ENCODE measurements around the gene HORMAD2. TPM values are rescaled to one million over a fixed set of nuclear protein-coding genes. Genes with fewer than 3 reads are reported as not detected.

Gene HORMAD2
- total RNA-seq, 4 donors from 2014 or later, result not detected

- peaks cover 34% of the 10 kb centered on the region for H3K27me3 ChIP-seq
- H3K36me3 ChIP-seq, result no peaks in the 10 kb centered on the region
- no peak for TF ChIP-seq POLR2A (IDR thresholded peaks at IDR 0.05)
- TF ChIP-seq EP300 (IDR thresholded peaks at IDR 0.05), result no peak
- TF ChIP-seq CTCF (IDR thresholded peaks at IDR 0.05), result no peak
- TF ChIP-seq POLR2AphosphoS5 (IDR thresholded peaks at IDR 0.05), result no peak
- peaks cover 0 to 7% (median 0%) of the 10 kb centered on the region in 3 donors for H3K9me3 ChIP-seq
- peaks cover 0 to 2% (median 0%) of the 10 kb centered on the region in 3 donors for H3K4me1 ChIP-seq
- ATAC-seq, result no peak
- H3K4me3 ChIP-seq, result no peak overlapping the region
- no peak overlapping the region for H3K27ac ChIP-seq
- WGBS, 2 donors (ENCODE audit: low coverage in 1 of 2), result 73 to 83% methylated on average over 3 of the region's 3 CpGs
Measured at GRCh38 chr22:30074994-30075393, 5.3 kb upstream of the HORMAD2 start.

GRCh38 chr22:30077279-30077880 is 2.9 kb upstream of the HORMAD2 start:
- Histone ChIP-seq H3K4me1 (peaks cover 0 to 6% (median 0%) of the 10 kb centered on the region in 3 donors), H3K9me3 (peaks cover 0 to 2% (median 0%) of the 10 kb centered on the region in 3 donors), H3K27ac (no peak overlapping the region), H3K36me3 (no peaks in the 10 kb centered on the region), H3K4me3 (no peak overlapping the region), H3K27me3 (peaks cover 44% of the 10 kb centered on the region)
- 75 to 84% methylated on average over 3 of the region's 3 CpGs for WGBS, 2 donors (ENCODE audit: low coverage in 1 of 2)
- TF ChIP-seq EP300 (IDR thresholded peaks at IDR 0.05), result no peak
- TF ChIP-seq POLR2AphosphoS5 (IDR thresholded peaks at IDR 0.05), result no peak
- no peak for TF ChIP-seq POLR2A (IDR thresholded peaks at IDR 0.05)
- no peak for TF ChIP-seq CTCF (IDR thresholded peaks at IDR 0.05)
- no peak for ATAC-seq

- Histone ChIP-seq H3K4me3 (no peak overlapping the region), H3K27ac (no peak overlapping the region), H3K27me3 (peaks cover 46% of the 10 kb centered on the region), H3K36me3 (no peaks in the 10 kb centered on the region), H3K4me1 (peaks cover 0 to 6% (median 0%) of the 10 kb centered on the region in 3 donors), H3K9me3 (no peaks in the 10 kb centered on the region)
- TF ChIP-seq CTCF (IDR thresholded peaks at IDR 0.05) (no peak), POLR2A (IDR thresholded peaks at IDR 0.05) (no peak), POLR2AphosphoS5 (IDR thresholded peaks at IDR 0.05) (no peak), EP300 (IDR thresholded peaks at IDR 0.05) (no peak)
- ATAC-seq, result no peak
- 59 to 80% methylated on average over 6 to 7 of the region's 10 CpGs for WGBS, 2 donors (ENCODE audit: low coverage in 1 of 2)
Measured at GRCh38 chr22:30078320-30079311, 1.6 kb upstream of the HORMAD2 start.

GRCh38 chr22:30080805-30081204 is 541 bp downstream of the HORMAD2 start:
- Histone ChIP-seq H3K36me3 (no peaks in the 10 kb centered on the region), H3K4me3 (no peak overlapping the region), H3K27me3 (peaks cover 55% of the 10 kb centered on the region), H3K27ac (no peak overlapping the region), H3K9me3 (no peaks in the 10 kb centered on the region), H3K4me1 (peaks cover 0 to 6% (median 0%) of the 10 kb centered on the region in 3 donors)
- TF ChIP-seq POLR2A (IDR thresholded peaks at IDR 0.05) (no peak), CTCF (IDR thresholded peaks at IDR 0.05) (no peak), POLR2AphosphoS5 (IDR thresholded peaks at IDR 0.05) (no peak), EP300 (IDR thresholded peaks at IDR 0.05) (no peak)
- 83 to 86% methylated on average over 7 to 9 of the region's 9 CpGs for WGBS, 2 donors (ENCODE audit: low coverage in 1 of 2)
- ATAC-seq, result no peak
